Activated CD4-positive, alpha-beta memory T cell treated with anti-CD3 and anti-CD28 coated beads, Interleukin-2, amount 10 ng/mL, durations not matched to agents 7 days and 5 days (primary cell): Measurements from ENCODE around the gene SCCPDH. TPM values are rescaled to one million over a fixed set of nuclear protein-coding genes. Genes with fewer than 3 reads are reported as not detected.

Experiments used
- CTCF ChIA-PET: fragments of 350-600 bp; sonication (Branson Sonifier 250); formaldehyde crosslinking; loops from one replicate; lab custom pipeline; 2021; ENCODE audit warnings: antibody characterized with exemption, inconsistent platforms; lab: Charles Lee
- POLR2A ChIA-PET: fragments of 350-600 bp; sonication (Branson Sonifier 250); formaldehyde crosslinking; loops from one replicate; lab custom pipeline; 2021; ENCODE audit warnings: antibody characterized with exemption; lab: Charles Lee
- DNase-seq: peaks from one replicate; pipeline ENCODE4 v3.0.0-alpha.2; 2020
- H3K27ac Mint-ChIP-seq: one replicate; pipeline ENCODE4 v1.8.0; 2021; ENCODE audit warnings: mild to moderate bottlenecking, mixed read lengths
- H3K27me3 Mint-ChIP-seq: one replicate; pipeline ENCODE4 v1.8.0; 2021; ENCODE audit warnings: mixed read lengths
- H3K36me3 Mint-ChIP-seq: one replicate; pipeline ENCODE4 v1.8.0; 2021; ENCODE audit warnings: low read depth, mixed read lengths
- H3K4me1 Mint-ChIP-seq: one replicate; pipeline ENCODE4 v1.8.0; 2021; ENCODE audit warnings: mixed read lengths
- H3K4me3 Mint-ChIP-seq: one replicate; pipeline ENCODE4 v1.8.0; 2021; ENCODE audit warnings: mild to moderate bottlenecking, mixed read lengths
- H3K9me3 Mint-ChIP-seq: one replicate; pipeline ENCODE4 v1.8.0; 2021; ENCODE audit warnings: mixed read lengths
- total RNA-seq, 2 experiments: library from RNA; stranded (reverse); gene quantifications; one replicate each; pipeline ENCODE4 v1.2.3, GENCODE V29; 2021

The SCCPDH gene
- total RNA-seq, 2 experiments from 2014 or later: 7.7 to 8.1 TPM

DNA sequence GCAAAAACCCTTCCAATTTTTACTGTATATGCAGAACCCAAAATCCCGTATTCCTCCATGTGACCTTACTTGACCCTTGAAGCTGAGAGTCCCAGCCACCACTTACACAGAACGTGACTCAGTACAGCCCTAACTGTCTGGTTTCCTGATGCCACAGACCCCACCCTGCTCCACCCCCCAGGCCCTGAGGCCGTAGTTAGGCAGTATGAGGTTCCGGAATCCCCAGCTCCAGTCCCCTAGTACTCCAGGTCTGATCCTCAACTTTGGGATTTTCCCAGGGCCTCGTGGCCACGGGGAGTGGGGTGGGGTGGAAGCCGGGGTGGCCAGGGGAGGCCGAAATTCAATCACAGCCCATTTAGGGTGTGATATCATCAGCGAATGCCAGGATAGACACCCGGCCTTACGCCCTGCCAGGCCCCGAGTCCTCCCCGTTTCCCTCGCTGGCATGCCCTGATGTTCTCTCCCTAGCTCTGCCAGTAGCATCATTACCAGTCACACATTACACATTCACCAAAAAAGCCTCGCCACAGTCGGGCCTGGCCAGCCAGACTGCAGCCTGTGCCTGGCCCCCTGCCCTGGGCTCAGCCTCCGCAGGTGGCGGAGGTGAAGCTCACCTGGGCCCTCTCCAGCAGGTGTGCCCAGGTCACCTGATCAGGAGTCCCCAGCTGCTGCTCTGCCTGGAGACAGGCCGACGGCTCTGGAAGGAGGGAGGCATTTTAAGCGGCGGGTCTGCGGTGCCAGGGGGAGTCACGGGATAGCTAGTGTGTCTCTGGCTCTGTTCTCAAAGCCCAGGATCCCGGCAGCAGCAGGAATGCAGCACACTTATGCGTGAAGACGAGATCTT lies 70.8 kb downstream of the SCCPDH start:
- DNase-seq: no peak
- no peaks in the 10 kb centered on the region for H3K36me3 Mint-ChIP-seq
- no peaks in the 10 kb centered on the region for H3K9me3 Mint-ChIP-seq
- CTCF ChIA-PET: no interaction called here
- no peaks in the 10 kb centered on the region for H3K27me3 Mint-ChIP-seq
- POLR2A ChIA-PET: no interaction called here
- no peaks in the 10 kb centered on the region for H3K4me1 Mint-ChIP-seq
- no peak overlapping the region for H3K27ac Mint-ChIP-seq
- H3K4me3 Mint-ChIP-seq: no peak overlapping the region

DNA sequence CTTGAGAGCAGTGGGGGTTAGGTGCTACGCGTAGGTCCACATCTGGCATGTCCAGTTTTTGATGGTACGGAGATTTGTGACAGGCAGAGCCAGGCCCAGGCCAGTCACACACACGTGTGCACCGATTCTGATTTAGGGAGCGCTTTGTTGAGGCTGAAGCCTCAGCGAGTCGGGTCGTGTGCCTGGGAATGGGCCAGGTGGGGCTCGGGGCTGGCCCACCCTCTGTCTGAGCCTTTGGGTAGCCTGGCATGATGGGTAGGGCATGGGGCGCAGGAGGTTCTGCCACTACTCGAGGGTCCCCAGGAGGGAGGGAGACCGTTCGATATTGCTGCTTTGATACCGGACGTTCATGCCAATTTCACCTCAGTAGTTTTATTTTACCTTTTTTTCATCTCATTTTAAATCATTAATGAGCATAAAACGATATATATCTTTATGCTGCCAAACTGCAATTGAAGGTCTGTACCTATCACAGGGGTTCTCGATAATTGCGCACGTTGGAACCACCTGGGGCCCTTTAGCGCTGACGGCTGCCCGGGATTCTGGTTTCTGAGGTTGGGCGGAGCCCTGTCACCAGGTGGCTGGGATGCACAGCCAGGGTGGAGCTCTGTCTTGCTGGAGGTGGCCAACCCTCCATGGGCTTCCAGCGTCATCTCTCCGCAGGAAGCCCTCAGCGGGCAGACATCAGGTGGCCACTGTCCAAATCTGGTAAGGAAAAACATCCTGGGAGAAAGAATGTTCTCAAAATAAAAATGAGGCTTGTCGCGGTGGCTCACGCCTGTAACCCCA lies 71.9 kb downstream of the SCCPDH start:
- no peaks in the 10 kb centered on the region for H3K36me3 Mint-ChIP-seq
- H3K27me3 Mint-ChIP-seq: no peaks in the 10 kb centered on the region
- CTCF ChIA-PET: no interaction called here

DNA sequence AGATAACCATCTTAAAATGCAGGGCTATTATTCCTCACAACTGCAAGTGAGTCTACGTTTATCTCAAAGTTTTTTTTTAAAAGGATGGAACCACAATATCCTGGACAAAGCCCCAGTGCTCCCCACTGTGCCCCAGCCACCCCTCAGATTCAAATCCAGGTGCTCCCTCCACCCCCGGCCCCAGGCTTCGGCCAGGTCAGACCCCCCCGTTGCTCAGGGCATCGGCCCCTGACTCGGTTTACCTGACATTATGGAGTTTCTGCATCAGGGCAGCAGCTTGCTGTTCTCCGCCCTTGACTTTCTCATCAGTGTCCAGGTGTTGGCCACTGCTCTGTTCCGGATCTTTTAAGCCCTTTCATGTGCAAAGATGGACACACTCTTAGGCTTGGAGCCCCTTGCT lies 72.9 kb downstream of the SCCPDH start:
- no peak overlapping the region for H3K27ac Mint-ChIP-seq
- POLR2A ChIA-PET: no interaction called here

More for the DNA sequence above, 71.9 kb downstream of the SCCPDH start:
- Mint-ChIP-seq H3K27ac (no peak overlapping the region), H3K4me1 (no peaks in the 10 kb centered on the region), H3K4me3 (no peak overlapping the region), H3K9me3 (no peaks in the 10 kb centered on the region)
- no peak for DNase-seq
- POLR2A ChIA-PET: no interaction called here

DNA sequence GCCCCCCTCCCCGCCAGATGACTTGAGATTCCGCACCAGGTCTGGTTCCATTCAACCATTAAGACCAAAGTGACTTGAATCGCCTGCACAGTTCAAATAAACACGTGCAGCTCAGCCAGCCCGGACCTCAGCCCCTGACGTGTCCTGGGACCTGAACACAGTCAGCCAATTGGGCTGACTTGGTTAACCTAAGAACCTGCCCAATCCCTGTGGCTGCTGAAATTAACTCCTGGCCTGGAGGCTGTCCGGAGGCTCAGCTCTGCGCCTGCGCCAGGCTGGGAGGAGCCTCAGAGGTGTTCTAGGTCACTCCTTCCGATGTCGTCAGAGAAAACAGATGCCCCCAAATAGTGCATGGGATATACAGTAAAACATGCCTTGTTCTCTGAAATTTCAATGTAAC lies 73.4 kb downstream of the SCCPDH start:
- no peaks in the 10 kb centered on the region for H3K27me3 Mint-ChIP-seq
- H3K9me3 Mint-ChIP-seq: no peaks in the 10 kb centered on the region
- no peaks in the 10 kb centered on the region for H3K4me1 Mint-ChIP-seq
- POLR2A ChIA-PET: no interaction called here
- H3K36me3 Mint-ChIP-seq: no peaks in the 10 kb centered on the region
- DNase-seq: no peak
- CTCF ChIA-PET: no interaction called here
- no peak overlapping the region for H3K4me3 Mint-ChIP-seq
- no peak overlapping the region for H3K27ac Mint-ChIP-seq

More for the DNA sequence above, 72.9 kb downstream of the SCCPDH start:
- Mint-ChIP-seq H3K27me3 (no peaks in the 10 kb centered on the region), H3K4me3 (no peak overlapping the region), H3K4me1 (no peaks in the 10 kb centered on the region), H3K36me3 (no peaks in the 10 kb centered on the region), H3K9me3 (no peaks in the 10 kb centered on the region)
- DNase-seq: no peak
- CTCF ChIA-PET: no interaction called here

DNA sequence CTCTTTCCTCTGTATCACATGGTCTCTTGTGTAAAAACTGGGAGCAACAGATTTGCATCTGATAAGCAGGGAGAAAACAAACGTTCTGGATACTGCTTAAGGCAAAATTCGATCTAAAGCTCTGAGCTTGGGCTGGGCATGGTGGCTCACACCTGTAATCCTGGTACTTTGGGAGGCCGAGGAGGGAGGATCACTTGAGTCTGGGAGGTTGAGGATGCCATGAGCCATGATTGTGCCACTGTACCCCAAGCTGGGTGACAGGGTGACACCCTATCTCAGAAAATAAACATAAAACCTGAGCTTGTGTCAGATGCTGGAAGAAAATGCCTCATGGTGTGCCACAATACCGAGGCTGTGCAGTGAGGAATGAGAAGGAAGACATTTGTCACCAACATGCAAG lies 73.9 kb downstream of the SCCPDH start:
- CTCF ChIA-PET: no interaction called here
- Mint-ChIP-seq H3K4me3 (no peak overlapping the region), H3K27ac (no peak overlapping the region), H3K27me3 (no peaks in the 10 kb centered on the region), H3K9me3 (no peaks in the 10 kb centered on the region), H3K4me1 (no peaks in the 10 kb centered on the region), H3K36me3 (no peaks in the 10 kb centered on the region)
- POLR2A ChIA-PET: no interaction called here
- DNase-seq: no peak

DNA sequence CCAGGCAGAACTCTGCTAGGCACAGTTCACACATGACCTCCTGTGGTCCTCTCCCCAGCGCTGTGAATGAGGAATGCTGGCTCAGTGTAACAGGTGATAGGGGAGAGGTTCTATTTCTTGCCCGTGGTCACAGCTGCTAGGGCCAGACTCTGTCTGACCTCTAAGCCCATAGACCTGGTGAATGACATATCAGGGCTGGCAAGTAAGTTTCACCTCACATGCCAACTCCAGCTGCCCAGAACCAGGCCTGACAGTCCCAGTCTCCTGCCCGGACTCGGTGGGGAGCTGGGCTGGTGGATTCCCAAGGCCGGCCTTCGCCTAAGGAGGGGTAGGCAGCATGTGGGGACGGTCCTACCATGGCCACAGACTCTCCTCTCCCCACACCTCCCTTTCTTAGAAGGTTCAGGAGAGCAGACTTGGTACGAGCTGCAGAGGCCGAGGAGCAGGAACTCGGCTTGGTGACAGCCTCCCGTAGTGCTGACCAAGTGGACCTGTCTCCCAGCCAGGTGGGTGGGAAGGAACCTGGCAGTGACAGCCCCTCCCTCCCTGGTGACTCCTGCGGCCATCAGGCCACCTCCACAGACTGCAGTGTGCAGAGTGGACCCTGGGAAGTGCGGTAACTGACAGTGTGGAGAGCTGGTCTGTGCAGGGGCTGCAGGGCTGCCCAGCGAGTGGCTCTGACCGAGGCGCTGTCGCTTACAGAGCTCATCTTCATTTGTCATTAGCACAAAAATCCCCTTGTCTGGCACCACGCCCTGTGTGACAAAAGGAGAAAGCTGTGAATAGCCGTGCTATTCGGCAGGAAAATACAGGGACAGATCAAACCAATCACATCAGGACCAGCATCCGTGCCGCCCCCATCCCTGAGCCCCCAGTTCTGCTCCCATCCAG lies 74.6 kb downstream of the SCCPDH start:
- H3K27me3 Mint-ChIP-seq: no peaks in the 10 kb centered on the region
- H3K4me1 Mint-ChIP-seq: no peaks in the 10 kb centered on the region
- ChIA-PET CTCF (no interaction called here), POLR2A (no interaction called here)
- H3K4me3 Mint-ChIP-seq: no peak overlapping the region
- H3K9me3 Mint-ChIP-seq: no peaks in the 10 kb centered on the region
- DNase-seq: no peak
- no peak overlapping the region for H3K27ac Mint-ChIP-seq
- H3K36me3 Mint-ChIP-seq: no peaks in the 10 kb centered on the region

DNA sequence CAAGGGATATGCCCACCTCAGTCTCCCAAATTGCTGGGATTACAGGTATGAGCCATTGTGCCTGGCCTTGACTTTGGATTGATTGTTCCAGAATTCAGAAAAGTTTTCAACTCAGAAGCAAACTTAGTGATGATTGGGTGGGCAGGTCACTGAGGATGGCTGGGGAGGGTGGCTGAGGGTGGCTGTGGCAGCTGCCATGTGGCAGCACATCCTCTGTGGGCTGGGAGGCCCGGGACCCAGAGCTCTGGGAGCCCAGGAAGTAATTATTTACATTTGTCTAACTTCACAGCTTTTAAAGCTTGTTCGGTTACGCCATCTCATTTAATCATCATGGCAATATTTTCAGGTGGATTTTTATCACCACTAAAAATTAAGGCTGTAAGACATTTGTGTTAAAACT lies 76.1 kb downstream of the SCCPDH start:
- H3K9me3 Mint-ChIP-seq: no peaks in the 10 kb centered on the region
- ChIA-PET CTCF (no interaction called here), POLR2A (no interaction called here)
- H3K4me1 Mint-ChIP-seq: no peaks in the 10 kb centered on the region
- H3K27me3 Mint-ChIP-seq: no peaks in the 10 kb centered on the region
- no peak overlapping the region for H3K4me3 Mint-ChIP-seq
- no peak overlapping the region for H3K27ac Mint-ChIP-seq
- DNase-seq: no peak
- H3K36me3 Mint-ChIP-seq: no peaks in the 10 kb centered on the region

DNA sequence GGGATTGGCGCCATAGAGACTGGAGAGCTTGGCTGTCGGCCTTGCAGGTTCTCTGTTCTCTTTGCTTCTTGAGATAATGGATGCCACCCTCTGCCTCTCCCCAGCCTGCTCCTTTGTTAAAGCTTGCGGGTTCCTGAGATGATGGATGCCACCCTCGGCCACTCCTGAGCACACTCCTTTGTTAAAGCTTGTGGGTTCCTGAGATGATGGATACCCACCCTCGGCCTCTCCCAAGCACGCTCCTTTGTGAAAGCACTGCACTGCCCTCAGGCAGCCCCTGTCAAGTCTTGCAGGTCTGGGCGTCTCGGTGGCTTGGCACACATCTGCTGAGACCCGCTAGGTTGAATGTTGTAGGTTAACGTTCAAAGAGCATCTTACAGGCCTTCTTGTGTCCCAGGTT lies 76.5 kb downstream of the SCCPDH start:
- Mint-ChIP-seq H3K9me3 (no peaks in the 10 kb centered on the region), H3K4me1 (no peaks in the 10 kb centered on the region), H3K27me3 (no peaks in the 10 kb centered on the region), H3K36me3 (no peaks in the 10 kb centered on the region), H3K27ac (no peak overlapping the region), H3K4me3 (no peak overlapping the region)
- ChIA-PET POLR2A (no interaction called here), CTCF (no interaction called here)
- DNase-seq: no peak

DNA sequence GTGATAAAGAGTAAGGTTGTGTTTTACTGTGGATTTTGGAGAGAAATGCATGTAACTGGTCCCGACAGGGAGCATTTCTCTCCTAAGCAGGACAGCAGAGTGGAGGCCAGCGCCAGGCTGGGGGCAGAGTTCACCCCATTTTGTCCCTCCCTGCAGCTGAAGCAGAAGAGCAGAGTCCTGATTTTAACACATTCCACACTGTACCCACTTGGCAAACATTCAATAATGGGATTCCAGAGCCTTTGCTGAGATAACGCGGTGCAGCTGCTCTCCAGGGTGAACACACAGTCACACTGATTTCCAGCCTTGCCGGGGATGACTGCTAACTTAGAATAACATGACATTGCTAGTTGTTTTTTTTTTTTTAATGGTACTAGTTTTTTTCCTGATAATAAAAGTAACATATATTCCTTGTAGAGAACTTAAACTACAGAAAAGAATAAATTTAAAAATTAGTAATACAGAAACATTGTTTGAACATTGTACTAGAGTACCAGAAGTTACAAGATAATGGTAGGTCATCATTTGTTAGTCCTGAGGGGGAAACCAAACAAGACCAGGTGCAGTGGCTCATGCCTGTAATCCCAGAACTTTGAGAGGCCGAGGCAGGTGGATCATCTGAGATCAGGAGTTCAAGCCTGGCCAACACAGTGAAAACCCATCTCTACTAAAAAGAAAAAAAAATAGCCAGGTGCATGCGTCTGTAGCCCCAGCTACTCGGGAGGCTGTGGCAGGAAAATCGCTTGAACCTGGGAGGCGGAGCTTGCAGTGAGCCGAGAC lies 77.2 kb downstream of the SCCPDH start:
- no peak overlapping the region for H3K27ac Mint-ChIP-seq
- no peak overlapping the region for H3K4me3 Mint-ChIP-seq
- ChIA-PET POLR2A (no interaction called here), CTCF (interaction anchor here (0.7 kb wide), 1 partner anchor 1508 kb away, joined by 3 read pairs; no protein-coding TSS in a partner anchor)
- H3K27me3 Mint-ChIP-seq: no peaks in the 10 kb centered on the region
- DNase-seq: no peak
- H3K36me3 Mint-ChIP-seq: no peaks in the 10 kb centered on the region
- H3K9me3 Mint-ChIP-seq: no peaks in the 10 kb centered on the region
- no peaks in the 10 kb centered on the region for H3K4me1 Mint-ChIP-seq

DNA sequence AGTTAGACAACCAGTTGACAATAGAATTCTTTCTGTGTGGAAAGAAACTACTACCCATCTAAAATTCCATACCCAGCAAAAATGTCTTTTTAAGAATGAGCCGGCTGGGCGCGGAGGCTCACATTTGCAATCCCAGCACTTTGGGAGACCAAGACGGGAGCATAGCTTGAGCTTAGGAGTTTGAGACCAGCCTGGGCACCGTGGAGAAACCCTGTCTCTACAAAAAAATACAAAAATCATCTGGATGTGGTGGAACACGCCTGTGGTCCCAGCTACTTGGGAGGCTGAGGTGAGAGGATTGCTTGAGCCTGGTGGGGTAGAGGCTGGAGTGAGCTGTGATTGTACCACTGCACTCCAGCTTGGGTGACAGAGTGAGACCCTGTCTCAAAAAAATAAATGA lies 79.2 kb downstream of the SCCPDH start:
- H3K9me3 Mint-ChIP-seq: no peaks in the 10 kb centered on the region
- CTCF ChIA-PET: no interaction called here
- no peaks in the 10 kb centered on the region for H3K36me3 Mint-ChIP-seq
- no peaks in the 10 kb centered on the region for H3K27me3 Mint-ChIP-seq
- no peaks in the 10 kb centered on the region for H3K4me1 Mint-ChIP-seq
- POLR2A ChIA-PET: no interaction called here
- DNase-seq: no peak
- no peak overlapping the region for H3K27ac Mint-ChIP-seq
- no peak overlapping the region for H3K4me3 Mint-ChIP-seq

DNA sequence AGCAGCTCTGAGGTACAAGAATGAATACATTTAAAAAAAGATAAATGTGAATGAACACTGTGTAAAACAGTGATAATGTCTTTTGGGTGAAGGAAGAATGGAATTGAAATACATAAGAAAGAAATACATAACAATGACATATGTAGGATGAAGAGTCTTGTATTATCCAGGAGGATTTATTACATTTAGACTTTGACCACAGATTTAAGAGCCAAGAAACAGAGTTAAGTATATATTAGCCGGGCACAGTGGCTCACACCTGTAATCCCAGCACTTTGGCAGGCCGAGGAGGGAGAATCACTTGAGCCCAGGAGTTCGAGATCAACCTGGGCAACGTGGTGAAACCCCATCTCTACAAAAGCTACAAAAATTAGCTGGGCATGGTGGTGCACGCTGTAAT lies 79.7 kb downstream of the SCCPDH start:
- CTCF ChIA-PET: no interaction called here
- H3K9me3 Mint-ChIP-seq: no peaks in the 10 kb centered on the region

DNA sequence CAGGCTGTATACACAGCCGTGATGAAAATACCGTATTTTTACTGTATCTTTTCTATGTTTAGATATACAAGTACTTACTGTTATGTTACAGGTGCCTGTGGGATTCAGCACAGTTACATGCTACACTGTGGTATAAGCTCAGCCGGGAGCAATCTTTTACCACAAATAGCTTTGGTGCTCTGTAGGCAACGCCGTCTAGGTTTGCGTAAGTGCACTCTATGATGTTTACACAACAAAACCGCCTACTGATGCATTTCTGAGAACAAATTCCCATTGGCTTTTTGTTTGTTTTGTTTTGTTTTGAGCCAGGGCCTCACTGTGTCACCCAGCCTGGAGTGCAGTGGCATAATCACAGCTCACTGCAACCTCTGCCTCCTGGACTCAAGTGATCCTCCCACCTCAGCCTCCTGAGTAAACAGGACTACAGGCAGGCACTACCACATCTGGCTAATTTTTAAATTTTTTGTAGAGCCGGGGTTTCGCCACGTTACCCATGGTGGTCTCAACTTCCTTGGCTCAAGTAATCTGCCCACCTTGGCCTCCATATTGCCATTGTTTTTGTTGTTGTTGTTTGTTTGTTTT lies 81.0 kb downstream of the SCCPDH start:
- Mint-ChIP-seq H3K9me3 (no peaks in the 10 kb centered on the region), H3K4me1 (no peaks in the 10 kb centered on the region), H3K36me3 (no peaks in the 10 kb centered on the region), H3K27me3 (no peaks in the 10 kb centered on the region), H3K27ac (no peak overlapping the region), H3K4me3 (no peak overlapping the region)
- DNase-seq: no peak
- ChIA-PET POLR2A (no interaction called here), CTCF (no interaction called here)

More for the DNA sequence above, 79.7 kb downstream of the SCCPDH start:
- no peak overlapping the region for H3K27ac Mint-ChIP-seq
- no peak overlapping the region for H3K4me3 Mint-ChIP-seq
- POLR2A ChIA-PET: no interaction called here
- H3K36me3 Mint-ChIP-seq: no peaks in the 10 kb centered on the region
- H3K27me3 Mint-ChIP-seq: no peaks in the 10 kb centered on the region
- no peak for DNase-seq
- no peaks in the 10 kb centered on the region for H3K4me1 Mint-ChIP-seq
